Measurements from ENCODE around the gene RNF150.

DNA sequence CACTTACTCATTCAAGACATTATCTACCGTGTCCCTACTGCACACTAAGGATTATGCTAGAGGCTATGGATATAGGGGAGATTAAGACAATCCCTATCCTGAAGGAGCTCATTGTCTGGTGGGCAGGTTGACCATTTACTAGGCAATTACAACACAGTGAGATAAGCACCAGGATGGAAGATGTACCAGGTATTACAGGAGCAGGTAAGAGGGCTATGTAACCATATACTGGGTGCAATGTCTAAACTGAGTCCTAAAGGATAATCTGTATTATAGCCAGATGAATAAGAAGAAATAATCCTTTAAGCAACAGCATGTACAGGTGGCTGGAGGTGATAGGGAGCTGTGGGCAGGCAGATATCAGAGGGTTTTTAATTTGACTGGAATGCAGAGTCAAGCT lies 263.8 kb downstream of the RNF150 start:
- TF ChIP-seq, protein P1, sequence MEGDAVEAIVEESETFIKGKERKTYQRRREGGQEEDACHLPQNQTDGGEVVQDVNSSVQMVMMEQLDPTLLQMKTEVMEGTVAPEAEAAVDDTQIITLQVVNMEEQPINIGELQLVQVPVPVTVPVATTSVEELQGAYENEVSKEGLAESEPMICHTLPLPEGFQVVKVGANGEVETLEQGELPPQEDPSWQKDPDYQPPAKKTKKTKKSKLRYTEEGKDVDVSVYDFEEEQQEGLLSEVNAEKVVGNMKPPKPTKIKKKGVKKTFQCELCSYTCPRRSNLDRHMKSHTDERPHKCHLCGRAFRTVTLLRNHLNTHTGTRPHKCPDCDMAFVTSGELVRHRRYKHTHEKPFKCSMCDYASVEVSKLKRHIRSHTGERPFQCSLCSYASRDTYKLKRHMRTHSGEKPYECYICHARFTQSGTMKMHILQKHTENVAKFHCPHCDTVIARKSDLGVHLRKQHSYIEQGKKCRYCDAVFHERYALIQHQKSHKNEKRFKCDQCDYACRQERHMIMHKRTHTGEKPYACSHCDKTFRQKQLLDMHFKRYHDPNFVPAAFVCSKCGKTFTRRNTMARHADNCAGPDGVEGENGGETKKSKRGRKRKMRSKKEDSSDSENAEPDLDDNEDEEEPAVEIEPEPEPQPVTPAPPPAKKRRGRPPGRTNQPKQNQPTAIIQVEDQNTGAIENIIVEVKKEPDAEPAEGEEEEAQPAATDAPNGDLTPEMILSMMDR (IDR thresholded peaks at IDR 0.05), result no peak
- no peak for TF ChIP-seq POLR2A (IDR thresholded peaks at IDR 0.05)

Data from uterus (tissue), 2 donors.